GM21825 (cell line): ENCODE data around the gene C18orf54.
"Not testable (repeated sequence)": the region's sequence is repeated elsewhere in the genome, so short reads cannot be mapped to it uniquely, and the experiment has no call there.

Source experiments
- ATAC-seq: cut with Tn5 transposase; IDR thresholded peaks from one replicate; pipeline ENCODE4 v1.9.1; 2021; ENCODE audit warnings: mild to moderate bottlenecking, moderate library complexity; ENCODE audit not compliant: unreplicated experiment

Gene C18orf54

GRCh38 chr18:54386800-54387495 is 29.2 kb downstream of the C18orf54 start:
- ATAC-seq: not testable (repeated sequence)

- ATAC-seq: no peak
Observed at GRCh38 chr18:54387631-54388030, 29.9 kb downstream of the C18orf54 start.

- peak; percentile 93 for ATAC-seq
Observed at GRCh38 chr18:54388203-54389142, 30.8 kb downstream of the C18orf54 start.

GRCh38 chr18:54389143-54389505 is 31.4 kb downstream of the C18orf54 start:
- no peak for ATAC-seq

- ATAC-seq: no peak
Observed at GRCh38 chr18:54390838-54391237, 33.1 kb downstream of the C18orf54 start.

GRCh38 chr18:54392543-54393023 is 34.9 kb downstream of the C18orf54 start:
- ATAC-seq: peak; percentile 66

GRCh38 chr18:54393648-54394294 is 36.1 kb downstream of the C18orf54 start:
- ATAC-seq: no peak

- ATAC-seq: no peak
Observed at GRCh38 chr18:54396760-54397159, 39.1 kb downstream of the C18orf54 start.

- ATAC-seq: no peak
Observed at GRCh38 chr18:54405290-54405689, 47.6 kb downstream of the C18orf54 start.

- ATAC-seq: no peak
Observed at GRCh38 chr18:54411781-54412180, 54.1 kb downstream of the C18orf54 start.

GRCh38 chr18:54415086-54415485 is 57.4 kb downstream of the C18orf54 start:
- ATAC-seq: no peak

GRCh38 chr18:54416436-54416835 is 58.7 kb downstream of the C18orf54 start:
- no peak for ATAC-seq

- no peak for ATAC-seq
Observed at GRCh38 chr18:54423831-54424230, 66.1 kb downstream of the C18orf54 start.

- no peak for ATAC-seq
Observed at GRCh38 chr18:54426085-54426665, 68.5 kb downstream of the C18orf54 start.
